NCI-H524 (cell line): ENCODE data around the gene PLS1.

Experiments used
- DNase-seq, 2 experiments: peaks; one replicate each; lab custom pipeline; 2025; lab: John Stamatoyannopoulos, UW

The PLS1 gene

GRCh38 chr3:142641504-142641903, 45.3 kb downstream of the PLS1 start:
- DNase-seq: no peak

GRCh38 chr3:142642956-142643355, 46.8 kb downstream of the PLS1 start:
- no peak for DNase-seq

- no peak for DNase-seq
Observed at GRCh38 chr3:142644502-142644901, 48.3 kb downstream of the PLS1 start.

- no peak for DNase-seq
Observed at GRCh38 chr3:142645236-142645793, 49.1 kb downstream of the PLS1 start.

- no peak for DNase-seq
Observed at GRCh38 chr3:142646020-142646785, 50.0 kb downstream of the PLS1 start.

- DNase-seq: no peak
Observed at GRCh38 chr3:142647856-142648255, 51.7 kb downstream of the PLS1 start.

- DNase-seq: no peak
Observed at GRCh38 chr3:142648950-142649349, 52.8 kb downstream of the PLS1 start.

- no peak for DNase-seq
Observed at GRCh38 chr3:142650001-142650693, 54.0 kb downstream of the PLS1 start.

GRCh38 chr3:142651711-142652110, 55.5 kb downstream of the PLS1 start:
- no peak for DNase-seq

GRCh38 chr3:142652826-142653292, 56.7 kb downstream of the PLS1 start:
- DNase-seq: no peak

GRCh38 chr3:142656575-142656974, 60.4 kb downstream of the PLS1 start:
- no peak for DNase-seq

- DNase-seq: no peak
Observed at GRCh38 chr3:142657033-142657432, 60.8 kb downstream of the PLS1 start.

- DNase-seq: no peak
Observed at GRCh38 chr3:142660383-142660782, 64.2 kb downstream of the PLS1 start.

- DNase-seq: no peak
Observed at GRCh38 chr3:142660893-142661292, 64.7 kb downstream of the PLS1 start.

- no peak for DNase-seq
Observed at GRCh38 chr3:142663865-142664264, 67.7 kb downstream of the PLS1 start.

- no peak for DNase-seq
Observed at GRCh38 chr3:142664311-142664710, 68.1 kb downstream of the PLS1 start.

- DNase-seq: no peak
Observed at GRCh38 chr3:142664819-142665218, 68.6 kb downstream of the PLS1 start.

- no peak for DNase-seq
Observed at GRCh38 chr3:142670120-142670519, 73.9 kb downstream of the PLS1 start.

GRCh38 chr3:142676151-142676550, 80.0 kb downstream of the PLS1 start:
- DNase-seq: no peak

GRCh38 chr3:142680710-142681109, 84.5 kb downstream of the PLS1 start:
- no peak for DNase-seq

- DNase-seq: no peak
Observed at GRCh38 chr3:142690613-142691012, 94.4 kb downstream of the PLS1 start.

- no peak for DNase-seq
Observed at GRCh38 chr3:142691527-142691926, 95.3 kb downstream of the PLS1 start.
